GM12874 (cell line): ENCODE measurements around the gene SYVN1.

ENCODE experiments used
- CTCF ChIP-seq: IDR thresholded peaks from 2 replicates; pipeline ENCODE4 v1.5.1; 2011; ENCODE audit warnings: low read depth, mild to moderate bottlenecking, control low read depth, low read length, moderate library complexity; ENCODE audit not compliant: insufficient read depth

SYVN1 gene

GRCh38 chr11:65128182-65129145 is 5.9 kb downstream of the SYVN1 start:
- TF ChIP-seq CTCF: no peak

- no peak for TF ChIP-seq CTCF
Observed at GRCh38 chr11:65127473-65128181, 6.7 kb downstream of the SYVN1 start.

- no peak for TF ChIP-seq CTCF
Observed at GRCh38 chr11:65126624-65127274, 7.6 kb downstream of the SYVN1 start.

GRCh38 chr11:65125197-65126056 is 8.9 kb downstream of the SYVN1 start:
- TF ChIP-seq CTCF: no peak

- TF ChIP-seq CTCF: no peak
Observed at GRCh38 chr11:65124480-65125196, 9.7 kb downstream of the SYVN1 start.

- no peak for TF ChIP-seq CTCF
Observed at GRCh38 chr11:65121865-65122696, 12.2 kb downstream of the SYVN1 start, which contains the start of the genes FAU and MRPL49. TSS of gene FAU (minus strand) at chr11:65122134. CDS start at chr11:65121813, 321 bp downstream. TSS of gene MRPL49 (plus strand) at chr11:65122321. CDS start at chr11:65122347, 26 bp downstream.
